HCT116 (cell line): ENCODE results near the gene RND2. TPM values are rescaled to one million over a fixed set of nuclear protein-coding genes. Genes with fewer than 3 reads are reported as not detected.

Experiments used
- ATAC-seq: fragments of 200-7000 bp; cut with Tn5 transposase; 2 replicates; pipeline ENCODE4 v1.9.1; 2020; ENCODE audit warnings: mild to moderate bottlenecking, moderate library complexity
- BruUV-seq: library from RNA; stranded (reverse); fragments of 400-500 nt; replicated peaks from 2 replicates; lab custom pipeline; 2021; lab: Mats Ljungman, UMichigan
- CTCF ChIA-PET: fragments of 300-600 bp; sonication (Branson Sonifier 250); formaldehyde crosslinking; loops from one replicate; lab custom pipeline; 2021; ENCODE audit warnings: antibody characterized with exemption; lab: Charles Lee
- POLR2A ChIA-PET: fragments of 300-600, 350-600 bp; sonication (Branson Sonifier 250); formaldehyde crosslinking; loops from one replicate; lab custom pipeline; 2021; ENCODE audit warnings: antibody characterized with exemption; lab: Charles Lee
- RAD21 ChIA-PET, 2 experiments: fragments of 300-600 bp; sonication (Branson Sonifier 250); formaldehyde crosslinking; loops; one replicate each; lab custom pipeline; 2023; ENCODE audit warnings: low total read pairs in 2 of 2; ENCODE audit not compliant: uncharacterized antibody in 2 of 2, unreplicated experiment in 2 of 2, low non-redundant PET in 1 of 2; lab: Charles Lee
- DNase-seq: peaks from one replicate; pipeline ENCODE4 v3.0.0-alpha.2; 2010; ENCODE audit warnings: low read depth, low spot score
- H2AFZ ChIP-seq: fragments of 200-600 bp; shearing (Covaris generic), sonication (generic); 2 replicates; pipeline ENCODE4 v1.6.1; 2017; ENCODE audit warnings: low read depth, mixed run types, mixed read lengths, antibody characterized with exemption, low read length; ENCODE audit not compliant: poor library complexity, severe bottlenecking
- H3K27ac ChIP-seq: 2 replicates; pipeline ENCODE4 v1.5.1; 2012; ENCODE audit warnings: low read depth, low read length
- H3K27me3 ChIP-seq: fragments of 200-600 bp; sonication (generic); 2 replicates; pipeline ENCODE4 v1.6.1; 2016; ENCODE audit warnings: mixed run types, low read length, mixed read lengths; ENCODE audit not compliant: insufficient read depth
- H3K36me3 ChIP-seq, 2 experiments: fragments of 200-500 bp in 1 of 2; fragments of 200-600 bp in 1 of 2; sonication (Bioruptor generic) in 1 of 2; sonication (generic) in 1 of 2; 2 replicates each; pipeline versions ENCODE4 v1.5.1 to v1.6.1; 2014 to 2016; ENCODE audit warnings: low read length in 2 of 2, inconsistent platforms in 1 of 2, mixed read lengths in 1 of 2, mixed run types in 1 of 2; ENCODE audit not compliant: insufficient read depth in 2 of 2, control insufficient read depth in 1 of 2
- H3K4me1 ChIP-seq, 2 experiments: fragments of 200-600 bp in 1 of 2; sonication (generic) in 1 of 2; 2 replicates each; pipeline versions ENCODE4 v1.5.1 to v1.6.1; 2012 to 2017; ENCODE audit warnings: low read length in 2 of 2, inconsistent platforms in 1 of 2, mild to moderate bottlenecking in 1 of 2, mixed read lengths in 1 of 2, mixed run types in 1 of 2, moderate library complexity in 1 of 2; ENCODE audit not compliant: insufficient read depth in 2 of 2, control insufficient read depth in 1 of 2
- H3K4me2 ChIP-seq: fragments of 200-600 bp; sonication (generic); 2 replicates; pipeline ENCODE4 v1.6.1; 2017; ENCODE audit warnings: mixed run types, low read length, mixed read lengths
- H3K4me3 ChIP-seq, 2 experiments: fragments of 200-600 bp in 1 of 2; sonication (generic) in 1 of 2; replicated peaks in 1 of 2; 2 replicates each; pipeline ENCODE4 v1.5.1; 2011 to 2016; ENCODE audit warnings: low read length in 2 of 2, control low read depth in 1 of 2, low read depth in 1 of 2, mild to moderate bottlenecking in 1 of 2, mixed read lengths in 1 of 2, mixed run types in 1 of 2
- H3K79me2 ChIP-seq: fragments of 200-600 bp; sonication (generic); 2 replicates; pipeline ENCODE4 v1.6.1; 2017; ENCODE audit warnings: mild to moderate bottlenecking, mixed run types, low read length, moderate library complexity, mixed read lengths; ENCODE audit not compliant: insufficient read depth
- H3K9ac ChIP-seq: fragments of 200-600 bp; sonication (generic); 2 replicates; pipeline ENCODE4 v1.6.1; 2016; ENCODE audit warnings: low read length, mixed read lengths
- H3K9me2 ChIP-seq: fragments of 200-600 bp; sonication (generic), shearing (Covaris generic); 2 replicates; pipeline ENCODE4 v1.6.1; 2017; ENCODE audit warnings: mixed run types, mild to moderate bottlenecking, moderate library complexity; ENCODE audit not compliant: insufficient read depth
- H3K9me3 ChIP-seq, 2 experiments: fragments of 200-500 bp in 1 of 2; fragments of 200-600 bp in 1 of 2; sonication (Bioruptor generic) in 1 of 2; sonication (generic) in 1 of 2; 2 replicates each; pipeline ENCODE4 v1.6.1; 2014 to 2017; ENCODE audit warnings: low read length in 2 of 2, mixed read lengths in 2 of 2, inconsistent platforms in 1 of 2, low read depth in 1 of 2, mild to moderate bottlenecking in 1 of 2, mixed run types in 1 of 2, moderate library complexity in 1 of 2; ENCODE audit not compliant: control insufficient read depth in 1 of 2, insufficient read depth in 1 of 2
- H4K20me1 ChIP-seq: fragments of 200-600 bp; sonication (generic), shearing (Covaris generic); 2 replicates; pipeline ENCODE4 v1.6.1; 2017; ENCODE audit warnings: mixed run types, mild to moderate bottlenecking, moderate library complexity; ENCODE audit not compliant: insufficient read depth
- CBX3 ChIP-seq: IDR thresholded peaks from 2 replicates; pipeline ENCODE4 v1.6.1; 2012; ENCODE audit warnings: low read depth
- CEBPB ChIP-seq: IDR thresholded peaks from 2 replicates; pipeline ENCODE4 v1.6.1; 2012; ENCODE audit warnings: low read depth
- EZH2 ChIP-seq: fragments of 200-600 bp; sonication (generic); IDR thresholded peaks from 2 replicates; pipeline ENCODE4 v1.6.1; 2017; ENCODE audit warnings: antibody characterized with exemption, mixed run types
- EZH2phosphoT487 ChIP-seq: fragments of 200-600 bp; IDR thresholded peaks from 2 replicates; pipeline ENCODE4 v1.6.1; 2018; ENCODE audit warnings: antibody characterized with exemption, borderline replicate concordance
- FOSL1 ChIP-seq: IDR thresholded peaks from 2 replicates; pipeline ENCODE4 v1.6.1; 2012; ENCODE audit warnings: low read depth
- JUND ChIP-seq: IDR thresholded peaks from 2 replicates; pipeline ENCODE4 v1.6.1; 2012
- MAX ChIP-seq: IDR thresholded peaks from 2 replicates; pipeline ENCODE4 v1.6.1; 2012
- POLR2AphosphoS5 ChIP-seq: IDR thresholded peaks from 2 replicates; pipeline ENCODE4 v1.6.1; 2011; ENCODE audit warnings: mild to moderate bottlenecking, low read depth, low read length, moderate library complexity
- RAD21 ChIP-seq: IDR thresholded peaks from 2 replicates; pipeline ENCODE4 v1.6.1; 2012; ENCODE audit warnings: low read depth, mild to moderate bottlenecking
- SP1 ChIP-seq: IDR thresholded peaks from 2 replicates; pipeline ENCODE4 v1.6.1; 2012; ENCODE audit warnings: low read depth
- SRF ChIP-seq: IDR thresholded peaks from 2 replicates; pipeline ENCODE4 v1.6.1; 2012; ENCODE audit warnings: low read depth
- TCF7L2 ChIP-seq: IDR thresholded peaks from 2 replicates; pipeline ENCODE4 v1.7.0; 2011; ENCODE audit warnings: borderline replicate concordance, inconsistent platforms; ENCODE audit not compliant: insufficient read depth, insufficient read length; ENCODE audit errors: extremely low read depth
- intact Hi-C: fragments of 100-400 bp; cut with micrococcal nuclease; formaldehyde crosslinking; loops from 2 replicates; pipeline ENCODE4 v1.10.0; 2022
- total RNA-seq: library from RNA; stranded (reverse); gene quantifications from one replicate; pipeline ENCODE4 v1.2.1, GENCODE V29; 2021; ENCODE audit not compliant: unreplicated experiment
- TF ChIP-seq, protein P1 (sequence below), 3 experiments: fragments of 200-600 bp in 1 of 3; sonication (generic) in 1 of 3; IDR thresholded peaks in 2 of 3; conservative IDR thresholded peaks in 1 of 3; 2 replicates each; pipeline ENCODE4 v1.5.1; 2012 to 2017; ENCODE audit warnings: low read depth in 2 of 3, low read length in 2 of 3, antibody characterized with exemption in 1 of 3, borderline replicate concordance in 1 of 3, control low read depth in 1 of 3, mild to moderate bottlenecking in 1 of 3, mixed read lengths in 1 of 3, mixed run types in 1 of 3, moderate library complexity in 1 of 3; ENCODE audit not compliant: insufficient read depth in 1 of 3

The RND2 gene
- total RNA-seq, 1 experiment from 2014 or later, result 0.66 TPM

GRCh38 chr17:43025766-43026537 lies 921 bp downstream of the RND2 start:
- Histone ChIP-seq H3K4me3 (no peak overlapping the region), H3K79me2 (peaks cover 6% of the 10 kb centered on the region; the same call in 1 of the 2 replicates), H2AFZ (no peak overlapping the region), H3K27me3 (no peaks in the 10 kb centered on the region), H3K27ac (no peak overlapping the region), H3K9ac (no peak overlapping the region), H3K9me2 (no peaks in the 10 kb centered on the region), H3K9me3 (no peaks in the 10 kb centered on the region), H3K4me2 (no peak overlapping the region), H4K20me1 (no peaks in the 10 kb centered on the region), H3K36me3 (no peaks in the 10 kb centered on the region), H3K4me1 (peaks cover 6 to 27% of the 10 kb centered on the region in 2 experiments; a peak in 3 of 4 replicates)
- POLR2A ChIA-PET, result interaction anchor here (1.6 to 3.9 kb wide), 2 partner anchors 28 kb away, joined by 3 to 21 read pairs; partner anchors contain the start of gene RPL27
- ATAC-seq, result no peak
- RAD21 ChIA-PET, result no interaction called here
- TF ChIP-seq TCF7L2 (no peak), JUND (no peak), FOSL1 (no peak), EZH2phosphoT487 (no peak), CEBPB (no peak), CBX3 (no peak), POLR2AphosphoS5 (no peak), EZH2 (no peak), SP1 (no peak), RAD21 (no peak), MAX (no peak), SRF (no peak)
- TF ChIP-seq, protein P1, sequence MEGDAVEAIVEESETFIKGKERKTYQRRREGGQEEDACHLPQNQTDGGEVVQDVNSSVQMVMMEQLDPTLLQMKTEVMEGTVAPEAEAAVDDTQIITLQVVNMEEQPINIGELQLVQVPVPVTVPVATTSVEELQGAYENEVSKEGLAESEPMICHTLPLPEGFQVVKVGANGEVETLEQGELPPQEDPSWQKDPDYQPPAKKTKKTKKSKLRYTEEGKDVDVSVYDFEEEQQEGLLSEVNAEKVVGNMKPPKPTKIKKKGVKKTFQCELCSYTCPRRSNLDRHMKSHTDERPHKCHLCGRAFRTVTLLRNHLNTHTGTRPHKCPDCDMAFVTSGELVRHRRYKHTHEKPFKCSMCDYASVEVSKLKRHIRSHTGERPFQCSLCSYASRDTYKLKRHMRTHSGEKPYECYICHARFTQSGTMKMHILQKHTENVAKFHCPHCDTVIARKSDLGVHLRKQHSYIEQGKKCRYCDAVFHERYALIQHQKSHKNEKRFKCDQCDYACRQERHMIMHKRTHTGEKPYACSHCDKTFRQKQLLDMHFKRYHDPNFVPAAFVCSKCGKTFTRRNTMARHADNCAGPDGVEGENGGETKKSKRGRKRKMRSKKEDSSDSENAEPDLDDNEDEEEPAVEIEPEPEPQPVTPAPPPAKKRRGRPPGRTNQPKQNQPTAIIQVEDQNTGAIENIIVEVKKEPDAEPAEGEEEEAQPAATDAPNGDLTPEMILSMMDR (IDR thresholded peaks at IDR 0.05 in 2 of 3, conservative IDR thresholded peaks at IDR 0.05 in 1 of 3; ENCODE audit: borderline replicate concordance in 1 of 3, insufficient read depth in 1 of 3, low read depth in 2 of 3, low read length in 2 of 3), result no peak
- CTCF ChIA-PET, result no interaction called here
- no peak for DNase-seq
- intact Hi-C loops, result loop anchor here (2.0 kb wide), 1 partner anchor 99 kb away; the partner anchor contains the start of gene BRCA1
- no TSS peak for BruUV-seq
